ENCODE measurements around the gene SCG3. TPM values are rescaled to one million over a fixed set of nuclear protein-coding genes. Genes with fewer than 3 reads are reported as not detected.

The SCG3 gene
- 0.25 TPM in 1 of 2 replicates, not detected in the other for total RNA-seq

DNA sequence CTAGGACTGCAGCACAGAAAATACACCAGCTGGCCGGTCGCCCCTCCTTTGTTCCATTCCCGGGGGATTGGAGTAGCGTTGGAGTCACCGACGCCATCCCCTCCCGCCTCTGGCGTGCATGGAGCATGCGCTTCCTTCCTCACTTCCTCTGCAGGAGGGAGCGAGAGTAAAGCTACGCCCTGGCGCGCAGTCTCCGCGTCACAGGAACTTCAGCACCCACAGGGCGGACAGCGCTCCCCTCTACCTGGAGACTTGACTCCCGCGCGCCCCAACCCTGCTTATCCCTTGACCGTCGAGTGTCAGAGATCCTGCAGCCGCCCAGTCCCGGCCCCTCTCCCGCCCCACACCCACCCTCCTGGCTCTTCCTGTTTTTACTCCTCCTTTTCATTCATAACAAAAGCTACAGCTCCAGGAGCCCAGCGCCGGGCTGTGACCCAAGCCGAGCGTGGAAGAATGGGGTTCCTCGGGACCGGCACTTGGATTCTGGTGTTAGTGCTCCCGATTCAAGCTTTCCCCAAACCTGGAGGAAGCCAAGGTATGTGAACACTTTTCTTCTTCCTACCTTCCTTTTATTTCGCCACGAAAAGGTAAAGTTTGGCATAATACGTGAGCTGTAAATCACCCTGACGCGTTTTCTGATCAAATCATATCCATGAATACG lies at the start of gene SCG3:
SCG3 (plus strand) TSS at position 201 of the 661 bp plus-strand sequence; CDS start at position 454, 253 bp downstream.

DNA sequence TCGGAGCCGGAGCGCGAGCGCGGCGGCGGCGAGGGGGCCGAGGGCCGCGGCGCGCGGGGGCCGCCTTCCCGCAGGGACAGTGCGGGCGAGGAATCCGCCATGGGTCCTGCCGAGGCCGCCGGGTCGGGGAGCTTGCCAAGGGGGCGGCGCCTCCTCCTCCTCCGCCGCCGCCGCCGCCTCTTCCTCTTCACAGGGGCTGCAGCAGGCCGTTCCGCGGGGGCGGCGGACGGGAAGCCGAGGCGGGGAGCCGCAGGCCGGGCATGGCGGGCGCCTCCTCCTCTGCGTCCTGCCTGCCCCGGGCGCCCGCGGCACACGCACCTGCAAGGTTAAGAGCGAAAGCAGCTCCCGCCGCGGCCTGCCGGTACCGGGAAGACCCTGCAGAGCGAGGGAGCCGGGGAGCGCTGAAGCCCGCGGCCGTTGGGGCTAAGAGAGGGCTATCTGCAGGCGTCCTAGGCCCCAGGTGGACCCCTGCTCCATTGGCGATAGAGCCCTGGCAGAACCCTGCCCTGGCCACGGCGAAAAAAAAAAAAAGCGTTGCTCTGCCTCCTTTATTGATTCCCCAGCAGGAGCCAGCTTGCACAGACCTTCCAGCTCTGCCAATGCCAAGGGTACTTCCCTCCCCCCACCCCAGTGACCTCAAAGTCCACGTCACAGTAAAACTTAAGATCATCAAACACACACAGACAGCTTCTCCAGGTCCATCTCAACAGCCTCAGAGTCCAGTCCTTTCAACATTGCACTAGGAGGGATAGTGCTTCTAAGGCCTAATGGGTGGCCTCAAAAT lies 56.4 kb downstream of the SCG3 start, which contains the start of gene LYSMD2:
LYSMD2 (minus strand) TSS at position 134 of the 784 bp plus-strand sequence; CDS start at position 101, 33 bp downstream.

DNA sequence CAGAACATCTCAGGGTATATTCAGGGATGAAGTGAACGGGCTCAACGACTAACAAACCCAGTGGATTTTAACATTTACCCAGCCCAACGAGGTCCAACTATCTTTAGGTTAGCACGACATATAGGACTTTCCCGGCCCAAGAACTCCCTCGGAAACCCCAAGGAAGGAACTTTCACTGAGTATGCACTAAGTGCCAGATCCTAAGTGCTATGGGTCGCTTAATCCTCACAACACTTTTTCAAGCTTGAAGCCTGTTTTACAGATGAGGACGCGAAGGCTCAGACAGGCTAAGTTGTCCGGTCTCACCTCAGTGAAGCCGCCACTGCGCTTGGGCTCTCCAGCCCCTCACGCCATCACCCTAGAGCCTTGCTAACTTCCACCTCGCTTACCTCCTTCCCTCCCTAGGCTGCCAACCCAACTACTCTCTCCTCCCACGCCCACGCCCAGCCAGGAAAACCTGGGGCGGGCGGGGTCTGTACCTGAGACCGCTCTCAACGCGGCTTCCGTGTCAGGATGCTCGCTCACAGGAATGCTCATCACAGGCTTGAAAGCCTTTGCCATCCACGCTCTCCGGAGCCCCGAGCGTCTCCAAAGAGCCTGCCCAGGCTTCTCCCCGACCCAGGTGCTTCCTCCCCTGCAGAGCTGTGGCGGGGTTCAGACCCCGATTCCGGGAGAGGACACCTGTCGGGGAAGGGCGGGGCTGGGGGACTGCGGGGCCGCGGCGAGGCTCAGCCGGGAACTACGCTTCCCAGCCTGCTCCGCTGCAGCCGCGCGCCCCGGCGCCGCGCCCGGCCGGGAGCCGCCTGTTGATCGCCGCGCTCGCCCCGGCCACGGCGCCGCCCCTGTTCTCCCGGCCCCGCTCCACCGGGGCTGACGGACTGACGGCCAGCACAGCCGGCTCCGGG lies 69.7 kb downstream of the SCG3 start, which contains the start of gene TMOD2:
TMOD2 (plus strand) TSS at position 806 of the 905 bp plus-strand sequence. CDS start 14,845 bp downstream, outside the sequence.

Other genes with a start within 250 kb of the SCG3 start
- 8.3 and 15.0 TPM in 2 replicates for gene DMXL2, start 58.7 kb upstream of the SCG3 start, total RNA-seq
- 8.1 and 13.5 TPM in 2 replicates for gene LYSMD2, start 56.2 kb downstream of the SCG3 start, total RNA-seq
- gene TMOD2, start 70.1 kb downstream of the SCG3 start, total RNA-seq, result 6.5 and 20.7 TPM in 2 replicates
- 62.0 and 108 TPM in 2 replicates for gene TMOD3, start 148.2 kb downstream of the SCG3 start, total RNA-seq